Astrocyte (in vitro differentiated cells and primary cell): Measurements from ENCODE around the gene GSG1L.

Experiments
- EZH2 ChIP-seq: IDR thresholded peaks from 2 replicates; pipeline ENCODE4 v1.6.1; 2012; ENCODE audit warnings: mild to moderate bottlenecking, low read length, inconsistent platforms; ENCODE audit not compliant: insufficient read depth
- TF ChIP-seq, protein P1 (sequence below): IDR thresholded peaks from 2 replicates; pipeline ENCODE4 v1.5.1; 2011; ENCODE audit warnings: low read depth, mild to moderate bottlenecking, inconsistent platforms, low read length, moderate library complexity; ENCODE audit not compliant: insufficient read depth

DNA sequence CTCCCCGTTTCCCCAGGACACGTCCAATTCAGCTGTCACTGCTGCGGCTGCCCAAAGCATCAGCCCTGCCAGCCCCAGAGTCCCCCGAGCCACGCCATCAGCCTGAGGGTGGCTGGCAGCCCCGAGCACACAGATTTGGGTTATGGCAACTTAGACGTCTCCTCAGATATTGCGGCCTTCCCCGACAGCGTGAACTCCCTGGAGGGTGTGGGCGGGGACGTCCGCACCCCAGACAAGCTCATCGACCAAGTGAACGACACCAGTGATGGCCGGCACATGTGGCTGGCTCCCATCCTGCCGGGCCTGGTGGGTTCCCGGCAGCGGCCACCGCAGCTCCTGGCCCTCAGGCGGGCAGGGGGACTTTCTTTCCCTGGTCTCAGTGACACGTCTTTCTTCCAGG is 288.7 kb downstream of the GSG1L start:
- TF ChIP-seq EZH2, result no peak
- TF ChIP-seq, protein P1, sequence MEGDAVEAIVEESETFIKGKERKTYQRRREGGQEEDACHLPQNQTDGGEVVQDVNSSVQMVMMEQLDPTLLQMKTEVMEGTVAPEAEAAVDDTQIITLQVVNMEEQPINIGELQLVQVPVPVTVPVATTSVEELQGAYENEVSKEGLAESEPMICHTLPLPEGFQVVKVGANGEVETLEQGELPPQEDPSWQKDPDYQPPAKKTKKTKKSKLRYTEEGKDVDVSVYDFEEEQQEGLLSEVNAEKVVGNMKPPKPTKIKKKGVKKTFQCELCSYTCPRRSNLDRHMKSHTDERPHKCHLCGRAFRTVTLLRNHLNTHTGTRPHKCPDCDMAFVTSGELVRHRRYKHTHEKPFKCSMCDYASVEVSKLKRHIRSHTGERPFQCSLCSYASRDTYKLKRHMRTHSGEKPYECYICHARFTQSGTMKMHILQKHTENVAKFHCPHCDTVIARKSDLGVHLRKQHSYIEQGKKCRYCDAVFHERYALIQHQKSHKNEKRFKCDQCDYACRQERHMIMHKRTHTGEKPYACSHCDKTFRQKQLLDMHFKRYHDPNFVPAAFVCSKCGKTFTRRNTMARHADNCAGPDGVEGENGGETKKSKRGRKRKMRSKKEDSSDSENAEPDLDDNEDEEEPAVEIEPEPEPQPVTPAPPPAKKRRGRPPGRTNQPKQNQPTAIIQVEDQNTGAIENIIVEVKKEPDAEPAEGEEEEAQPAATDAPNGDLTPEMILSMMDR, result no peak
